ENCODE data around the gene CPT1A. TPM values are rescaled to one million over a fixed set of nuclear protein-coding genes. Genes with fewer than 3 reads are reported as not detected.

Gene CPT1A
- total RNA-seq, 1 donor from 2014 or later, result 45.5 TPM

- no peak overlapping the region for H3K27ac Mint-ChIP-seq
- intact Hi-C loops (cut with micrococcal nuclease), result no loop called here
- no peaks in the 10 kb centered on the region for H3K27me3 Mint-ChIP-seq (ENCODE audit: low read depth)
- no peaks in the 10 kb centered on the region for H3K9me3 Mint-ChIP-seq
- H3K4me1 Mint-ChIP-seq (ENCODE audit: low read depth), result peaks cover 24% of the 10 kb centered on the region
- H3K36me3 Mint-ChIP-seq (ENCODE audit: low read depth), result peaks cover 4% of the 10 kb centered on the region
- no peak overlapping the region for H3K4me3 Mint-ChIP-seq (ENCODE audit: low read depth)
- no peak for DNase-seq (ENCODE audit: low spot score)
Observed at GRCh38 chr11:68835749-68836148, 6.0 kb downstream of the CPT1A start.

- peaks cover 8% of the 10 kb centered on the region for H3K36me3 Mint-ChIP-seq (ENCODE audit: low read depth)
- intact Hi-C loops (cut with micrococcal nuclease), result no loop called here
- H3K27me3 Mint-ChIP-seq (ENCODE audit: low read depth), result no peaks in the 10 kb centered on the region
- no peak overlapping the region for H3K4me3 Mint-ChIP-seq (ENCODE audit: low read depth)
- peaks cover 21% of the 10 kb centered on the region for H3K4me1 Mint-ChIP-seq (ENCODE audit: low read depth)
- no peak for DNase-seq (ENCODE audit: low spot score)
- no peak overlapping the region for H3K27ac Mint-ChIP-seq
- no peaks in the 10 kb centered on the region for H3K9me3 Mint-ChIP-seq
Observed at GRCh38 chr11:68835328-68835727, 6.4 kb downstream of the CPT1A start.

- H3K36me3 Mint-ChIP-seq (ENCODE audit: low read depth), result peaks cover 10% of the 10 kb centered on the region
- H3K4me3 Mint-ChIP-seq (ENCODE audit: low read depth), result no peak overlapping the region
- no peak for DNase-seq (ENCODE audit: low spot score)
- intact Hi-C loops (cut with micrococcal nuclease), result no loop called here
- no peaks in the 10 kb centered on the region for H3K9me3 Mint-ChIP-seq
- no peak overlapping the region for H3K27ac Mint-ChIP-seq
- peaks cover 4% of the 10 kb centered on the region for H3K4me1 Mint-ChIP-seq (ENCODE audit: low read depth)
- H3K27me3 Mint-ChIP-seq (ENCODE audit: low read depth), result no peaks in the 10 kb centered on the region
Observed at GRCh38 chr11:68832476-68833181, 9.1 kb downstream of the CPT1A start.

- intact Hi-C loops (cut with micrococcal nuclease), result no loop called here
- Mint-ChIP-seq H3K27ac (no peak overlapping the region), H3K27me3 (ENCODE audit: low read depth) (no peaks in the 10 kb centered on the region), H3K9me3 (no peaks in the 10 kb centered on the region), H3K4me1 (ENCODE audit: low read depth) (peaks cover 4% of the 10 kb centered on the region), H3K4me3 (ENCODE audit: low read depth) (no peak overlapping the region), H3K36me3 (ENCODE audit: low read depth) (peaks cover 9% of the 10 kb centered on the region)
- no peak for DNase-seq (ENCODE audit: low spot score)
Observed at GRCh38 chr11:68831124-68831523, 10.6 kb downstream of the CPT1A start.

- DNase-seq (ENCODE audit: low spot score), result no peak
- Mint-ChIP-seq H3K9me3 (no peaks in the 10 kb centered on the region), H3K27me3 (ENCODE audit: low read depth) (no peaks in the 10 kb centered on the region), H3K4me3 (ENCODE audit: low read depth) (no peak overlapping the region), H3K36me3 (ENCODE audit: low read depth) (peaks cover 9% of the 10 kb centered on the region), H3K27ac (no peak overlapping the region), H3K4me1 (ENCODE audit: low read depth) (peaks cover 5% of the 10 kb centered on the region)
- intact Hi-C loops (cut with micrococcal nuclease), result no loop called here
Observed at GRCh38 chr11:68829581-68829980, 12.1 kb downstream of the CPT1A start.

GRCh38 chr11:68828957-68829356 lies 12.8 kb downstream of the CPT1A start:
- Mint-ChIP-seq H3K4me3 (ENCODE audit: low read depth) (no peak overlapping the region), H3K27ac (no peak overlapping the region)
- intact Hi-C loops (cut with micrococcal nuclease), result no loop called here

GRCh38 chr11:68828155-68828931 lies 13.4 kb downstream of the CPT1A start:
- Mint-ChIP-seq H3K27ac (no peak overlapping the region), H3K4me3 (ENCODE audit: low read depth) (no peak overlapping the region), H3K27me3 (ENCODE audit: low read depth) (no peaks in the 10 kb centered on the region), H3K4me1 (ENCODE audit: low read depth) (peaks cover 5% of the 10 kb centered on the region), H3K9me3 (no peaks in the 10 kb centered on the region), H3K36me3 (ENCODE audit: low read depth) (peaks cover 9% of the 10 kb centered on the region)
- no peak for DNase-seq (ENCODE audit: low spot score)
- intact Hi-C loops (cut with micrococcal nuclease), result no loop called here

More at GRCh38 chr11:68828957-68829356, 12.8 kb downstream of the CPT1A start:
- Mint-ChIP-seq H3K27me3 (ENCODE audit: low read depth) (no peaks in the 10 kb centered on the region), H3K4me1 (ENCODE audit: low read depth) (peaks cover 5% of the 10 kb centered on the region), H3K9me3 (no peaks in the 10 kb centered on the region), H3K36me3 (ENCODE audit: low read depth) (peaks cover 9% of the 10 kb centered on the region)
- no peak for DNase-seq (ENCODE audit: low spot score)

GRCh38 chr11:68827733-68828132 lies 14.0 kb downstream of the CPT1A start:
- Mint-ChIP-seq H3K4me1 (ENCODE audit: low read depth) (peaks cover 5% of the 10 kb centered on the region), H3K4me3 (ENCODE audit: low read depth) (no peak overlapping the region), H3K27me3 (ENCODE audit: low read depth) (no peaks in the 10 kb centered on the region)

GRCh38 chr11:68826726-68827125 lies 15.0 kb downstream of the CPT1A start:
- Mint-ChIP-seq H3K4me3 (ENCODE audit: low read depth) (no peak overlapping the region), H3K4me1 (ENCODE audit: low read depth) (peaks cover 5% of the 10 kb centered on the region), H3K27ac (no peak overlapping the region), H3K27me3 (ENCODE audit: low read depth) (no peaks in the 10 kb centered on the region), H3K36me3 (ENCODE audit: low read depth) (peaks cover 14% of the 10 kb centered on the region), H3K9me3 (no peaks in the 10 kb centered on the region)
- no peak for DNase-seq (ENCODE audit: low spot score)
- intact Hi-C loops (cut with micrococcal nuclease), result no loop called here

More at GRCh38 chr11:68827733-68828132, 14.0 kb downstream of the CPT1A start:
- no peak for DNase-seq (ENCODE audit: low spot score)
- Mint-ChIP-seq H3K36me3 (ENCODE audit: low read depth) (peaks cover 10% of the 10 kb centered on the region), H3K9me3 (no peaks in the 10 kb centered on the region), H3K27ac (no peak overlapping the region)
- intact Hi-C loops (cut with micrococcal nuclease), result no loop called here

GRCh38 chr11:68825571-68825970 lies 16.1 kb downstream of the CPT1A start:
- H3K9me3 Mint-ChIP-seq, result no peaks in the 10 kb centered on the region
- peaks cover 12% of the 10 kb centered on the region for H3K36me3 Mint-ChIP-seq (ENCODE audit: low read depth)
- H3K27me3 Mint-ChIP-seq (ENCODE audit: low read depth), result no peaks in the 10 kb centered on the region
- no peak overlapping the region for H3K4me3 Mint-ChIP-seq (ENCODE audit: low read depth)
- no peak for DNase-seq (ENCODE audit: low spot score)
- peaks cover 5% of the 10 kb centered on the region for H3K4me1 Mint-ChIP-seq (ENCODE audit: low read depth)
- intact Hi-C loops (cut with micrococcal nuclease), result no loop called here
- no peak overlapping the region for H3K27ac Mint-ChIP-seq

GRCh38 chr11:68822546-68822945 lies 19.2 kb downstream of the CPT1A start:
- H3K4me1 Mint-ChIP-seq (ENCODE audit: low read depth), result peaks cover 11% of the 10 kb centered on the region
- intact Hi-C loops (cut with micrococcal nuclease), result no loop called here
- no peaks in the 10 kb centered on the region for H3K27me3 Mint-ChIP-seq (ENCODE audit: low read depth)
- DNase-seq (ENCODE audit: low spot score), result no peak
- H3K36me3 Mint-ChIP-seq (ENCODE audit: low read depth), result peaks cover 5% of the 10 kb centered on the region
- H3K27ac Mint-ChIP-seq, result no peak overlapping the region
- H3K4me3 Mint-ChIP-seq (ENCODE audit: low read depth), result no peak overlapping the region
- no peaks in the 10 kb centered on the region for H3K9me3 Mint-ChIP-seq

- H3K36me3 Mint-ChIP-seq (ENCODE audit: low read depth), result peaks cover 11% of the 10 kb centered on the region
- peaks cover 1% of the 10 kb centered on the region for H3K9me3 Mint-ChIP-seq
- H3K4me3 Mint-ChIP-seq (ENCODE audit: low read depth), result no peak overlapping the region
- no peak for DNase-seq (ENCODE audit: low spot score)
- peaks cover 18% of the 10 kb centered on the region for H3K4me1 Mint-ChIP-seq (ENCODE audit: low read depth)
- no peaks in the 10 kb centered on the region for H3K27me3 Mint-ChIP-seq (ENCODE audit: low read depth)
- intact Hi-C loops (cut with micrococcal nuclease), result no loop called here
- H3K27ac Mint-ChIP-seq, result no peak overlapping the region
Observed at GRCh38 chr11:68821670-68822069, 20.0 kb downstream of the CPT1A start.

GRCh38 chr11:68819362-68819761 lies 22.4 kb downstream of the CPT1A start:
- H3K27me3 Mint-ChIP-seq (ENCODE audit: low read depth), result no peaks in the 10 kb centered on the region
- peaks cover 18% of the 10 kb centered on the region for H3K4me1 Mint-ChIP-seq (ENCODE audit: low read depth)
- peaks cover 22% of the 10 kb centered on the region for H3K36me3 Mint-ChIP-seq (ENCODE audit: low read depth)
- intact Hi-C loops (cut with micrococcal nuclease), result no loop called here
- H3K9me3 Mint-ChIP-seq, result peaks cover 4% of the 10 kb centered on the region
- DNase-seq (ENCODE audit: low spot score), result no peak
- H3K4me3 Mint-ChIP-seq (ENCODE audit: low read depth), result no peak overlapping the region
- H3K27ac Mint-ChIP-seq, result no peak overlapping the region
